GM18505 (cell line): ENCODE measurements around the gene C16orf92.

Experiments
- ATAC-seq: cut with Tn5 transposase; IDR thresholded peaks from one replicate; pipeline ENCODE4 v1.9.1; 2021; ENCODE audit not compliant: unreplicated experiment
- POLR2A ChIP-seq: IDR thresholded peaks from 4 replicates; pipeline ENCODE4 v1.6.1; 2011; ENCODE audit warnings: borderline replicate concordance; ENCODE audit not compliant: insufficient read depth, insufficient read length; ENCODE audit errors: extremely low read depth

The C16orf92 gene, protein sequence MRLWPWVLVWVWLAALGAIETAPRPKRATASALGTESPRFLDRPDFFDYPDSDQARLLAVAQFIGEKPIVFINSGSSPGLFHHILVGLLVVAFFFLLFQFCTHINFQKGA

DNA sequence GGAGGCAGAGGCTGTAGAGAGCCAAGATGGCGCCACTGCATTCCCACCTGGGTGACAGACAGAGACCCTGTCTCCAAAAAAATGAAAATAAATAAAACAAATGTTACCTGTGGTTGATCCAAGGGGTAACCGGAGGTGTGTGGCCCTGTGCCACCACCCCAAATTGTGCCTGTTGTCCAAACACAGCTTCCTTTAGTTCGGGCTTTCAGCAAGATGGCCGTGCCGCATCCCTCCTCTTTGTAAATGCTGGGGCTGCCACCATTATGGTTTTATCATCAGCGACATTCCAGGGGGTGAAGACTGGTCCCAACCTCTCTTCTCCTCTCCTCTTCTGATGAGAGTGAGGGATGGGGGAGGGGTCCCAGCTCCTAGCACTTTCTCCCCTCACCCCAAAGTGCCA is at the start of gene C16orf92:
TSS of gene C16orf92 (plus strand) at position 312 of the 400 bp plus-strand sequence. CDS start 143 bp downstream, outside the sequence.
- no peak for ATAC-seq
- TF ChIP-seq POLR2A: no peak

DNA sequence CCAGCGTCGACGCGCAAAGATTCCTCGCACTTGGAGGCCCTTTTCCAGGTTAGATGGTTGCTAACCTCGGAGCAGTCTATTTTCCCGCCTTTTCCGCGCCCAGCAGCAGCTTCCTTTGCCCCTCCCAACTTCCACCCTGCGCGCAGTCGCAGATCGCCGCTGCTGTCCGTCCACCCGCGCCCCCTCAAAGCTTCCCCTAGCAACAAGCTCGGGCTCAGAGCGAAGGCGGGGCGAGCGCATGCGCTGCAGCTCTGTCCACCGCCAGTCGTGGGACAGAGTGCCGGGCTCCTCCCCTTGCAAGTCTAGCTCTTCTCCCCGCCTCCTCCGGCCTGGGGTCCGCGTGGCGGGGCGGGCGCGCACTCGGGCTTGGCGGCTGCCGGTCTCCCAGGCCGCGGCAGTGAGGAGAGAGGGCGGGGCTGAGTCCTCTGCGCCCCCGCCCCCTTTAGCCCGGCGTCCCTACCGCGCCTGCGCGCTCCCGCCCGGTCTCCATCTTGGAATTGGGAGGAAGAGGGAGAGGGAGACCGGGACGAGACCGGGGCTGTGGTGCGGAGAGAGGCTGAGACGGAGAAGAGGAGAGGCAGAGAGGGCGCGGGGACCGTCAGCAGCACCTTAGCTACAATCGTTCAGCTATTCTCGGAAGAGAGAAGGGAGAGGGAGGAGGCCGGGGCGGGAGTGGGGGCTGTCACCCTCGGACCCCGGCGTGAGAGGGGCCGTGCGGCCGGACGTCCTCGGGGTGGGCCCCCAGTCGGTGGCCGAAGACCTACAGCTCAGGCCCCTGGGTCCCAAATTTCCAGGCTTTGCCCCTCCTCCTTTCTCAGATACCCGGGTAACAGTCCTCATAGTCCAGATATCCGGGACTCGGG is 49.4 kb upstream of the C16orf92 start, which contains the start of gene TAOK2:
TSS of gene TAOK2 (plus strand) at position 485 of the 863 bp plus-strand sequence. CDS start 3,905 bp downstream, outside the sequence.
- peak; percentile 83 for TF ChIP-seq POLR2A

DNA sequence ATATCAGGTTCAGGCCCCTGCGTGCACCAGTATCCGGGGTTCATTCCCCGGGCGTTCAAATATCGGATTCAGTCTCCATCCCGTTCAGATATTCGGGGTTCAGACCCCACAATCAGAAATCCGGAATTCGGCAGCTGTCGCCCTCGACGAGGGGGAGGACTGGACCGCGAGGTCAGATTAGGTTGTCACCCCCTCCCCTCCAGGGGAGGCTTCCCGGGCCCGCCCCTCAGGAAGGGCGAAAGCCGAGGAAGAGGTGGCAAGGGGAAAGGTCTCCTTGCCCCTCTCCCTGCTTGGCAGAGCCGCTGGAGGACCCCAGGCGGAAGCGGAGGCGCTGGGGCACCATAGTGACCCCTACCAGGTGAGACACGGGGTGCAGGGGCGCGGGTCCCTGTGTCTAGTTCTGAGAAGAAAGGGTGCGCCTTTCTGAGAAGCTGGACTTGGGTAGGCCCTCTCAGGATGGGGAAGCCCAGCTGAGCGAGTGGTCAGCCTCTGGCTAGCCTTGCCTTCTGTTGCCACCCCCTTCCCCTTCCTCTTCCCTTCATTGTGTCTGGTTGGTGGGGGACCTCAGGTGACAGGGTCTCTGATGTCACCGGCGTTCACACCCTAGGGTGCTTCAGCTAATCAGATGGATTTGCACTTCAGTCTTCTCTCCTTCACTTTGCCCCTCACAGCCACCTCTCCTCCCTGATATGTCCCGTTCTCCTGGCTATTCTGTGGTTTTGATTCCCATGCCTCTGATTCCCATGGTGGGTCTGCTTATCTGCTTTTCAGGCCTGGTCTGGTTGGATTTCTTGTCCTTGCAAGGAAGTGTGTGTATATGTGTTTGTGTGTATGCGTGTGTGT is 48.5 kb upstream of the C16orf92 start:
- ATAC-seq: no peak
- TF ChIP-seq POLR2A: no peak

More for the DNA sequence above, 49.4 kb upstream of the C16orf92 start, which contains the start of gene TAOK2:
- ATAC-seq: peak; percentile 93

DNA sequence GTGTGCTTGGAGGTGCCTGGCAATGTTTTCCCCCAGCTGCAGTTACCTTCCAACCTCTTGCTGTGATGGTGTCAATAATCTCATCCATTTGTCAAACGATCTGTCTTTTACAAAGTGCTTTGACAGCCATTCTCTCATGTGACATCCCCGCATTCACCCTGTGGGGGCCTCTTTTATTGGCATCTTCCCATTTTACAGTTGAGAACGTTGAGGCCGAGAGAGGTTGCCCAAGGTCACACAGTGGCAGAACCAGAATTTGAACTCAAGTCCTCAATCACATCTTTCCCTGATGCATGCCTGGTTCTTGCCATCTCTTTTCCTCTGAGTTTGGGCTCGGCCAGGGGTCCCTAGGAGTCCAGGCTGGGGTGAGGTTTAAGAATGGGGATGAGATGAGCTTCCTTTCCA is 47.9 kb upstream of the C16orf92 start:
- no peak for ATAC-seq

DNA sequence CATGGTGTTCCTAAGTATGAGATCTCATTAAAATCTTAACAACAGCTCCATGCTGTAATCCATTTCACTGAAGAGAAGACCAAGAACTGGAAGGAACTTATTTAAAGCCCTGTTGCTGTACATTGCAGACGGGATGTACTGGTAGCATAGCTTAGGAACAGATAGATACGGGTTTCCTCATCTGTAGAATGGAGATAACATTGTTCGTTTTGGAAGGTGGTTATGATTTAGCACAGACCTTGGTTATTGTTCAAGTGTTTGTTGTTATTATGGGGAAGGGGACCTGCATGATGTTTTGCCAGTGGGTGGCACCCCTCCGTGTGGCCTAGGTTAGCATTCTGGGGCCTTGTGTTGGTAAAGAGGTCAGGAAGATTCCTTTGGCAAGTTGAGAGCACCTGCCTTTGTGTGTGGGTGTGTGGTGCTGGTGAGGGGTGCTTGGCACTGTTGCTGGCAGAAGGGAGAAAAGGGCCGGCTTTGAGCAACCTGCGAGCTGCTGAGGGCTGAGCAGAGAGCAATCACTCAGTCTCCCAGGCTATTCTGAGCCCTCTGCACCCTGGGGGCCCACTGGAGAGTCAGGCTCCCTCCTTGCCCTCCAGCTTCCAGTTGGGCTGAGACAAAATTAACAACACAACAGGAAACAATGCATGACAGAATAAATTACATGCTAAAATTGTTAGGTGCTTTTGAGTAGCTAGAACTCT is 47.0 kb upstream of the C16orf92 start:
- no peak for TF ChIP-seq POLR2A
- no peak for ATAC-seq

More for the DNA sequence above, 47.9 kb upstream of the C16orf92 start:
- TF ChIP-seq POLR2A: no peak

DNA sequence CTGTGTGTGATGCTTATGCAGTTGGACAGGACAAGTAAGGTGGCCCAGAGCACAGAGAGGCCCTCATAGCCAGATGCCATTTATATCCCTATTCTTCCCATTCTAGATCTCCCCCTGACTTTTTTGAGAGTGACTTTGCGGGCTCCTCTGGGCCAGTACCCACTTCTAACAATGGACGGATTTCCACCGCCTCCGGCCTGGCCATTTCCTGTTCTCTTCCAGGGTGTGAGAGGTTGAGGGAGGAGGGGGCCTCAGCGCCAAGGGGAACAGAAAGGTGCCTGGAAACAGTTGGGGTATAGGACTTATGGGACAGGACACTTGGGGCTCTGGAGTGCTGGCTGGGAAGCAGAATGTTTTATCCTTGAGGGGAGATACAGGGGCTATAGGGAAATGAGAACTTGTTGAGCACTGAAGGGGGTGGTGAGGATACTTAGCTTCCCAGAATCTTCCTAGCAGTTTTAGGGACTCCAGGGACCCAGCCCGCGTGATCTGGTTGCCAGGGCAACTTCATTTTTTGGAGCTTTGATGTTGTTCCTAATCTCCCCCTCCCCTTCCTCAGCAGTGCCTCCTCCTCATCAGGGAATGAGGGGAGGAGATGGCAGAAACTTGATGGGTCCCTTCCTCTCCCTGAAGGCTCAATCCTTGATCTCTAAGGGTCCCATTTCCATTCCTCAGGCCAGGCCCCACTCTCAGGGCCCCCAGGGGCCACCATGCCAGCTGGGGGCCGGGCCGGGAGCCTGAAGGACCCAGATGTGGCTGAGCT is 45.8 kb upstream of the C16orf92 start:
- no peak for TF ChIP-seq POLR2A
- ATAC-seq: no peak

DNA sequence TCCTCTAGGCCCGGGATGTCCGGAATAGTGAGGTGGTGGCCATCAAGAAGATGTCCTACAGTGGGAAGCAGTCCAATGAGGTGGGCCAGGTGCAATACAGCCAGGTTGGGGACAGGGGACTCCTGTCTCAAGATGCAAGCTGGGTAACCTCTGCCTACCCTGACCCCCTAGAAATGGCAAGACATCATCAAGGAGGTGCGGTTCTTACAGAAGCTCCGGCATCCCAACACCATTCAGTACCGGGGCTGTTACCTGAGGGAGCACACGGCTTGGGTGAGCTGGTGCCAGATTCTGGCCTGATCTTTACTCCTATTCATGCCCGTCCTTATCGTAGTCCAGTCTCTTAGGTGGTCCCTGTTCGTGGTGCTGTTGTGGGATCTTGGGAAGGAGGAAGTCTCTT is 44.9 kb upstream of the C16orf92 start:
- no peak for ATAC-seq
- TF ChIP-seq POLR2A: no peak

DNA sequence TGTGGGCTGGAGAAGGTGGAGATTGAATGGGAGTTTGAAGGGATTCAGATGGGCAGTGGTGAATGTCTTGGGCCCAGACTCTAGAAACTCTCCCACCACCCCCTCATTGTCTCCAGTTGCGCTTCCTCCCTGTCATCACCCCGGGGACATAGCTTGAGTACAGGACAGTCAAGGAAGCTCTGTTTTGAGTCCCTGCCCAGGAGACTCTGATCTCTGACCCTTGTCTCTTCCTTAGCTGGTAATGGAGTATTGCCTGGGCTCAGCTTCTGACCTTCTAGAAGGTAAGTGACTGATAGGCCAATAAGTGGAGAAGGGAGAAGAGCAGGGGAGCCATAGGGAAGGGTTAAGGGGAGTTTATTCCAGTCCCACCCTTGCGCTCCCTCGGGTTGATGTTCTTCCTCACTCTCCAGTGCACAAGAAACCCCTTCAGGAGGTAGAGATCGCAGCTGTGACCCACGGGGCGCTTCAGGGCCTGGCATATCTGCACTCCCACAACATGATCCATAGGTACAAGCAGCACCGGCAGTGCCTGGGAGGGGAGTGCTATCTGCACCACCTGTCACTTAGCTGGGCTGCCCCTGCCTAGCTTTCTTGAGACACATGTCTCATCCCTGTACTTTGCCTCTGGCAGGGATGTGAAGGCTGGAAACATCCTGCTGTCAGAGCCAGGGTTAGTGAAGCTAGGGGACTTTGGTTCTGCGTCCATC is 44.3 kb upstream of the C16orf92 start:
- TF ChIP-seq POLR2A: no peak
- no peak for ATAC-seq

DNA sequence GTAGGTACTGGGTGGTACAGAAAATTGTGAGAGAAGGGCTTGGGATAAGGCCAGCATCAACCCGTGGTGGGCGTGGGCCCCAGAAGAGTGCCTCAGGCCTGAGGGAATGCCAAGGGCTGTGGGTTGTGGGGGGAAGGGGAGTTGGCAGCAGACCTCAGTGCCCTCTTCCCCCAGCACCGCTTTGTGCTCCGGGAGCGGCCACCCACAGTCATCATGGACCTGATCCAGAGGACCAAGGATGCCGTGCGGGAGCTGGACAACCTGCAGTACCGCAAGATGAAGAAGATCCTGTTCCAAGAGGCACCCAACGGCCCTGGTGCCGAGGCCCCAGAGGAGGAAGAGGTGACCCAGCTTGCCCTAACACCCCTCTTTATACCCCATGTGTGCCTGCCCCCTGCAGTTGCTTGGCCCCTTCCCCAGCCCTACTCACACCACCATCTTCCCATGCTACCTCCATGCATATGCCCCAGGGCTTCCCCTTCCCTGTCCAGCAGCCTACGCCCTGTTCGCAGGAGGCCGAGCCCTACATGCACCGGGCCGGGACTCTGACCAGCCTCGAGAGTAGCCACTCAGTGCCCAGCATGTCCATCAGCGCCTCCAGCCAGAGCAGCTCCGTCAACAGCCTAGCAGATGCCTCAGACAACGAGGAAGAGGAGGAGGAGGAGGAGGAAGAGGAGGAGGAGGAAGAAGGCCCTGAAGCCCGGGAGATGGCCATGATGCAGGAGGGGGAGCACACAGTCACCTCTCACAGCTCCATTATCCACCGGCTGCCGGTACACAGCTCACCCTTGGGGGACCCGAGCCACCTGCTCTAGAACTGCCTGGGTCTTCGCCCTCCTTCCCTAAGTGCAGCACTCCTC is 40.2 kb upstream of the C16orf92 start:
- no peak for ATAC-seq
- no peak for TF ChIP-seq POLR2A

DNA sequence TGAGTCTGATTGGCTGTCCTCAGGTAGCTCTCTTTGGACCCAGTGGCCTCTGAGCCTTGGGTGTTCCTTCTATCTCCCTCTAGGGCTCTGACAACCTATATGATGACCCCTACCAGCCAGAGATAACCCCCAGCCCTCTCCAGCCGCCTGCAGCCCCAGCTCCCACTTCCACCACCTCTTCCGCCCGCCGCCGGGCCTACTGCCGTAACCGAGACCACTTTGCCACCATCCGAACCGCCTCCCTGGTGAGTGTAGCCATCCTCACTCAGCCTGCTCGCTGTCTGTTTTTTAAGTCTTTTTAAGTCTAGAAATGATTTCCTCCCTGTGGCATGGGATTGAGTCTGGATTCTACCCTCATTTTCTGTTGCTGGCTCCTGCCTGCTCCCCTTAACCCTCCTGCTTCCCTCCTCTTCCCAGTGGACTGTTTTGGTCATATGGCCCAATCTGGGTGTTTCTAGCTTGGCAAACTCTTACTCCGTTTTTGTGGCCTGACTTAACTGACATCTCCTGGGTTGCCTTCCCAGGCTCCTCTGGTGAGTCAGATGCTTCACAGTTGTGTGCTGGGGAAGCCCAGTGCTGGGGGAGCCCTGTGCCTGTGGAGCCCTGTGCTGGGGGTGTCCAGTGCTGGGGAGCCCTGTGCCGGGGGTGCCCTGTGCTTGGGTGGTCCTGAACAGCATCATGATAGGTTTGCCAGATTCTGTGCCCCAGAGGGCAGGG is 39.4 kb upstream of the C16orf92 start:
- no peak for ATAC-seq
- TF ChIP-seq POLR2A: no peak
